HEK293 (cell line): ENCODE measurements around the gene ANKRD1.
A peak's percentile ranks its signal among the peaks of the same experiment; 100 is the strongest.

Source experiments
- CTCF ChIA-PET: fragments of 350-600 bp; formaldehyde crosslinking; extraction: SDS; loops from one replicate; lab custom pipeline; 2021; ENCODE audit warnings: antibody characterized with exemption; lab: Yijun Ruan, JAX
- POLR2A ChIA-PET: fragments of 300-600 bp; formaldehyde crosslinking; extraction: SDS; loops from one replicate; lab custom pipeline; 2020; ENCODE audit warnings: antibody characterized with exemption, inconsistent platforms; lab: Yijun Ruan, JAX
- H3K27ac ChIP-seq: fragments of 200-500 bp; sonication (Bioruptor generic); 2 replicates; pipeline ENCODE4 v1.5.1; 2014; ENCODE audit warnings: low read depth, low read length, control low read depth, inconsistent platforms; ENCODE audit errors: extremely low read depth
- H3K36me3 ChIP-seq, 2 experiments: fragments of 200-500 bp in 1 of 2; sonication (Bioruptor generic) in 1 of 2; 1 replicate in 1 of 2; 2 replicates in 1 of 2; pipeline ENCODE4 v1.5.1; 2014 to 2017; ENCODE audit warnings: inconsistent platforms in 2 of 2, low read length in 2 of 2; ENCODE audit not compliant: control insufficient read depth in 2 of 2, insufficient read depth in 1 of 2
- H3K4me1 ChIP-seq: fragments of 200-500 bp; sonication (Bioruptor generic); 2 replicates; pipeline ENCODE4 v1.5.1; 2014; ENCODE audit warnings: mild to moderate bottlenecking, low read length, inconsistent platforms; ENCODE audit not compliant: control insufficient read depth, insufficient read depth
- H3K4me3 ChIP-seq: 2 replicates; pipeline ENCODE4 v1.5.1; 2011; ENCODE audit warnings: low read depth, mild to moderate bottlenecking, control low read depth, low read length, moderate library complexity
- H3K9me3 ChIP-seq: fragments of 200-500 bp; sonication (Bioruptor generic); 2 replicates; pipeline ENCODE4 v1.5.1; 2014; ENCODE audit warnings: low read depth, low read length, inconsistent platforms; ENCODE audit not compliant: control insufficient read depth, insufficient read depth
- EGR2 ChIP-seq: fragments of 450-650 bp; formaldehyde crosslinking; IDR thresholded peaks from 2 replicates; pipeline ENCODE4 v1.5.1; 2016; ENCODE audit warnings: low read depth, missing biosample characterization, missing genetic modification characterization
- PRDM1 ChIP-seq: fragments of 450-650 bp; formaldehyde crosslinking; IDR thresholded peaks from 2 replicates; pipeline ENCODE4; 2016; ENCODE audit warnings: missing biosample characterization, missing genetic modification characterization
- ZBTB21 ChIP-seq: fragments of 450-650 bp; formaldehyde crosslinking; IDR thresholded peaks from 2 replicates; pipeline ENCODE4 v1.5.1; 2017; ENCODE audit warnings: missing biosample characterization, missing genetic modification characterization
- ZFHX2 ChIP-seq: fragments of 450-650 bp; formaldehyde crosslinking; conservative IDR thresholded peaks from 2 replicates; pipeline ENCODE4 v1.5.1; 2016; ENCODE audit warnings: missing biosample characterization, missing genetic modification characterization
- ZNF112 ChIP-seq: fragments of 450-650 bp; formaldehyde crosslinking; IDR thresholded peaks from 2 replicates; pipeline ENCODE4 v1.5.0; 2017; ENCODE audit warnings: missing biosample characterization, missing genetic modification characterization
- ZNF175 ChIP-seq: fragments of 450-650 bp; formaldehyde crosslinking; IDR thresholded peaks from 2 replicates; pipeline ENCODE4 v1.5.1; 2016; ENCODE audit warnings: missing biosample characterization, missing genetic modification characterization
- ZNF19 ChIP-seq: fragments of 450-650 bp; formaldehyde crosslinking; IDR thresholded peaks from 2 replicates; pipeline ENCODE4; 2016; ENCODE audit warnings: missing biosample characterization, missing genetic modification characterization, low read depth
- ZNF202 ChIP-seq: fragments of 450-650 bp; formaldehyde crosslinking; IDR thresholded peaks from 2 replicates; pipeline ENCODE4 v1.5.1; 2016; ENCODE audit warnings: missing biosample characterization, missing genetic modification characterization, borderline replicate concordance
- ZNF335 ChIP-seq: fragments of 450-650 bp; formaldehyde crosslinking; conservative IDR thresholded peaks from 2 replicates; pipeline ENCODE4 v1.5.1; 2016; ENCODE audit warnings: missing biosample characterization, missing genetic modification characterization
- ZNF366 ChIP-seq: fragments of 450-650 bp; formaldehyde crosslinking; conservative IDR thresholded peaks from 2 replicates; pipeline ENCODE4 v1.5.1; 2016; ENCODE audit warnings: missing biosample characterization, missing genetic modification characterization
- ZNF398 ChIP-seq: fragments of 450-650 bp; formaldehyde crosslinking; IDR thresholded peaks from 2 replicates; pipeline ENCODE4 v1.5.1; 2017; ENCODE audit warnings: missing biosample characterization, missing genetic modification characterization
- ZNF596 ChIP-seq: fragments of 450-650 bp; IDR thresholded peaks from 2 replicates; pipeline ENCODE4 v1.5.0; 2018; ENCODE audit warnings: missing biosample characterization, mild to moderate bottlenecking, missing genetic modification characterization, moderate library complexity
- ZNF837 ChIP-seq: fragments of 450-650 bp; formaldehyde crosslinking; IDR thresholded peaks from 2 replicates; pipeline ENCODE4 v1.5.1; 2016; ENCODE audit warnings: missing biosample characterization, missing genetic modification characterization
- ZSCAN16 ChIP-seq: fragments of 450-650 bp; formaldehyde crosslinking; IDR thresholded peaks from 2 replicates; pipeline ENCODE4 v1.5.1; 2016; ENCODE audit warnings: missing biosample characterization, missing genetic modification characterization
- TF ChIP-seq, protein P1 (sequence below): fragments of 450-650 bp; formaldehyde crosslinking; conservative IDR thresholded peaks from 2 replicates; pipeline ENCODE4 v1.5.1; 2016; ENCODE audit warnings: low read depth, missing biosample characterization, missing genetic modification characterization
- TF ChIP-seq, protein P2 (sequence below): fragments of 450-650 bp; formaldehyde crosslinking; IDR thresholded peaks from 2 replicates; pipeline ENCODE4 v1.5.1; 2016; ENCODE audit warnings: missing biosample characterization, missing genetic modification characterization
- TF ChIP-seq, protein P3 (sequence below): fragments of 450-650 bp; formaldehyde crosslinking; IDR thresholded peaks from 2 replicates; pipeline ENCODE4 v1.5.1; 2016; ENCODE audit warnings: missing biosample characterization, missing genetic modification characterization
- TF ChIP-seq, protein P4 (sequence below): fragments of 450-650 bp; formaldehyde crosslinking; IDR thresholded peaks from 2 replicates; pipeline ENCODE4 v1.5.1; 2017; ENCODE audit warnings: missing biosample characterization, missing genetic modification characterization

Gene ANKRD1

DNA sequence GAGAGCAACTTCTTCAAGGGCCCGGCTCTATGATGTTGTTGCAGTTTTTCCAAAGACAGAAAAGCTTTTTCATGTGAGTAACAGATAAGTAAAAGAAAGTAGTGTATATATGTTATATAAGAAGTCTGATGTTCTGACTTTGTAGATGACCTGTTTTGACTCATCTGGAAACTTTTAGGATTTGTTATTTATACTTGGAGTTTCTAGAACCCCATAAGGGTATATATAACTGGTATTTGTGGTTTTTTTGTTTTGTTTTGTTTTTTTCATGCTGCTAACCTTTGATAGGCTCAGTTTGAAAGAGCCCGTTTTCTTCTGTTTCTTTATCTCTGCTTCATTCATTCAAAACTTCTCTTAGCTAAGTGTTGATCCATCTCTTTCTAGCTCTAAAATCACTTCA lies 41.8 kb downstream of the ANKRD1 start (continued):
- TF ChIP-seq ZNF175 (tag by site-specific recombination) (no peak), ZNF596 (tag by site-specific recombination) (no peak)
- TF ChIP-seq, all 188 proteins: peak for 0

DNA sequence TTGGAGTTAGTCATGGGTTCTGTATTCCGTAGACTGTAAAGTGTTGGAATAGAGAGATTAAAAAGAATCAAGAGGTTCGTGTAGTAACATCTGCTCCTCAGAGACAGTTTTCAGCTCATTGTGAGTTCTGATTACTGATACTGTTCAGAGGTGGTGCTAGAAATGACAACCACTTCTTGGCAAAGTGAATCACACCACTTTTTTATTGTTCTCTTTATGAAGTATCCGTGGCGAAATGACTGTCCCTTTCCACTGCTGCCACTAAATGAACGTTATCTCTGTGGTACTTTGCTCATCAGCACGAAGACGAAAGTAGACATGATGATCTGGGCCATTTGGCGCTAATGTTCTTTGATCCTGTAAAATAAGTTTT lies 48.3 kb downstream of the ANKRD1 start:
- H3K4me3 ChIP-seq, result peak overlapping the region; percentile 71
- peak overlapping the region; percentile 71; the same call in 1 of the 2 replicates for H3K27ac ChIP-seq
- POLR2A ChIA-PET, result interaction anchor here (1.3 kb wide), 1 partner anchor 12 kb away, joined by 3 read pairs; no protein-coding TSS in a partner anchor
- H3K4me1 ChIP-seq, result peaks cover 9% of the 10 kb centered on the region
- CTCF ChIA-PET, result no interaction called here
- peaks cover 22 to 29% of the 10 kb centered on the region in 2 experiments for H3K36me3 ChIP-seq
- TF ChIP-seq, protein P1, sequence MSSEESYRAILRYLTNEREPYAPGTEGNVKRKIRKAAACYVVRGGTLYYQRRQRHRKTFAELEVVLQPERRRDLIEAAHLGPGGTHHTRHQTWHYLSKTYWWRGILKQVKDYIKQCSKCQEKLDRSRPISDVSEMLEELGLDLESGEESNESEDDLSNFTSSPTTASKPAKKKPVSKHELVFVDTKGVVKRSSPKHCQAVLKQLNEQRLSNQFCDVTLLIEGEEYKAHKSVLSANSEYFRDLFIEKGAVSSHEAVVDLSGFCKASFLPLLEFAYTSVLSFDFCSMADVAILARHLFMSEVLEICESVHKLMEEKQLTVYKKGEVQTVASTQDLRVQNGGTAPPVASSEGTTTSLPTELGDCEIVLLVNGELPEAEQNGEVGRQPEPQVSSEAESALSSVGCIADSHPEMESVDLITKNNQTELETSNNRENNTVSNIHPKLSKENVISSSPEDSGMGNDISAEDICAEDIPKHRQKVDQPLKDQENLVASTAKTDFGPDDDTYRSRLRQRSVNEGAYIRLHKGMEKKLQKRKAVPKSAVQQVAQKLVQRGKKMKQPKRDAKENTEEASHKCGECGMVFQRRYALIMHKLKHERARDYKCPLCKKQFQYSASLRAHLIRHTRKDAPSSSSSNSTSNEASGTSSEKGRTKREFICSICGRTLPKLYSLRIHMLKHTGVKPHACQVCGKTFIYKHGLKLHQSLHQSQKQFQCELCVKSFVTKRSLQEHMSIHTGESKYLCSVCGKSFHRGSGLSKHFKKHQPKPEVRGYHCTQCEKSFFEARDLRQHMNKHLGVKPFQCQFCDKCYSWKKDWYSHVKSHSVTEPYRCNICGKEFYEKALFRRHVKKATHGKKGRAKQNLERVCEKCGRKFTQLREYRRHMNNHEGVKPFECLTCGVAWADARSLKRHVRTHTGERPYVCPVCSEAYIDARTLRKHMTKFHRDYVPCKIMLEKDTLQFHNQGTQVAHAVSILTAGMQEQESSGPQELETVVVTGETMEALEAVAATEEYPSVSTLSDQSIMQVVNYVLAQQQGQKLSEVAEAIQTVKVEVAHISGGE (tag by site-specific recombination), result no peak
- TF ChIP-seq, protein P2, sequence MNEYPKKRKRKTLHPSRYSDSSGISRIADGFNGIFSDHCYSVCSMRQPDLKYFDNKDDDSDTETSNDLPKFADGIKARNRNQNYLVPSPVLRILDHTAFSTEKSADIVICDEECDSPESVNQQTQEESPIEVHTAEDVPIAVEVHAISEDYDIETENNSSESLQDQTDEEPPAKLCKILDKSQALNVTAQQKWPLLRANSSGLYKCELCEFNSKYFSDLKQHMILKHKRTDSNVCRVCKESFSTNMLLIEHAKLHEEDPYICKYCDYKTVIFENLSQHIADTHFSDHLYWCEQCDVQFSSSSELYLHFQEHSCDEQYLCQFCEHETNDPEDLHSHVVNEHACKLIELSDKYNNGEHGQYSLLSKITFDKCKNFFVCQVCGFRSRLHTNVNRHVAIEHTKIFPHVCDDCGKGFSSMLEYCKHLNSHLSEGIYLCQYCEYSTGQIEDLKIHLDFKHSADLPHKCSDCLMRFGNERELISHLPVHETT, result no peak
- no peak for TF ChIP-seq ZSCAN16 (tag by site-specific recombination)
- peak; percentile 50; the same call in 1 of the 2 replicates for TF ChIP-seq PRDM1
- TF ChIP-seq ZNF366 (tag by site-specific recombination), result 0 out of 2 replicates have a peak, but pooled peaks have one; percentile 14
- TF ChIP-seq, all 188 proteins: peak for 2
- peaks cover 3% of the 10 kb centered on the region for H3K9me3 ChIP-seq

GRCh38 chr10:90871766-90872647 lies 48.9 kb downstream of the ANKRD1 start, which contains the start of gene RPP30:
TSS of gene RPP30 (plus strand) at chr10:90871974. CDS start at chr10:90871987, 13 bp downstream.
- ChIA-PET POLR2A (interaction anchor here (0.6 to 1.3 kb wide), 4 partner anchors 8 to 625 kb away, joined by 3 to 7 read pairs (median 4); no protein-coding TSS in a partner anchor), CTCF (interaction anchor here (0.6 to 1.5 kb wide), 11 partner anchors 9 to 598 kb away, joined by 3 to 4 read pairs (median 3); partner anchors contain the start of gene HTR7)
- H3K4me1 ChIP-seq, result peaks cover 9% of the 10 kb centered on the region
- H3K36me3 ChIP-seq, result peaks cover 21 to 23% of the 10 kb centered on the region in 2 experiments
- peak within 1 kb of the TSS; percentile 71 for H3K4me3 ChIP-seq
- H3K27ac ChIP-seq, result peak within 1 kb of the TSS; percentile 71
- peaks cover 3% of the 10 kb centered on the region for H3K9me3 ChIP-seq
- TF ChIP-seq EGR2 (tag by site-specific recombination), result peak; percentile 97
- TF ChIP-seq ZNF398, result peak; percentile 46
- TF ChIP-seq, protein P3, sequence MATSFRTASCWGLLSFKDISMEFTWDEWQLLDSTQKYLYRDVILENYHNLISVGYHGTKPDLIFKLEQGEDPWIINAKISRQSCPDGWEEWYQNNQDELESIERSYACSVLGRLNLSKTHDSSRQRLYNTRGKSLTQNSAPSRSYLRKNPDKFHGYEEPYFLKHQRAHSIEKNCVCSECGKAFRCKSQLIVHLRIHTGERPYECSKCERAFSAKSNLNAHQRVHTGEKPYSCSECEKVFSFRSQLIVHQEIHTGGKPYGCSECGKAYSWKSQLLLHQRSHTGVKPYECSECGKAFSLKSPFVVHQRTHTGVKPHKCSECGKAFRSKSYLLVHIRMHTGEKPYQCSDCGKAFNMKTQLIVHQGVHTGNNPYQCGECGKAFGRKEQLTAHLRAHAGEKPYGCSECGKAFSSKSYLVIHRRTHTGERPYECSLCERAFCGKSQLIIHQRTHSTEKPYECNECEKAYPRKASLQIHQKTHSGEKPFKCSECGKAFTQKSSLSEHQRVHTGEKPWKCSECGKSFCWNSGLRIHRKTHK (tag by site-specific recombination), result no peak
- TF ChIP-seq ZNF837 (tag by site-specific recombination), result no peak
- TF ChIP-seq ZNF202, result no peak
- TF ChIP-seq, protein P4, sequence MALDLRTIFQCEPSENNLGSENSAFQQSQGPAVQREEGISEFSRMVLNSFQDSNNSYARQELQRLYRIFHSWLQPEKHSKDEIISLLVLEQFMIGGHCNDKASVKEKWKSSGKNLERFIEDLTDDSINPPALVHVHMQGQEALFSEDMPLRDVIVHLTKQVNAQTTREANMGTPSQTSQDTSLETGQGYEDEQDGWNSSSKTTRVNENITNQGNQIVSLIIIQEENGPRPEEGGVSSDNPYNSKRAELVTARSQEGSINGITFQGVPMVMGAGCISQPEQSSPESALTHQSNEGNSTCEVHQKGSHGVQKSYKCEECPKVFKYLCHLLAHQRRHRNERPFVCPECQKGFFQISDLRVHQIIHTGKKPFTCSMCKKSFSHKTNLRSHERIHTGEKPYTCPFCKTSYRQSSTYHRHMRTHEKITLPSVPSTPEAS (tag by site-specific recombination), result no peak
- TF ChIP-seq ZNF112, result no peak
- TF ChIP-seq ZNF19 (tag by site-specific recombination), result no peak
- peak; percentile 86 for TF ChIP-seq ZNF335
- TF ChIP-seq ZFHX2, result peak; percentile 97
- no peak for TF ChIP-seq ZBTB21 (tag by site-specific recombination)
